Measurements from ENCODE around the gene KRTAP10-9.
"Not testable (repeated sequence)": the region's sequence is repeated elsewhere in the genome, so short reads cannot be mapped to it uniquely, and the experiment has no call there.

KRTAP10-9 gene

GRCh38 chr21:44643741-44644310 lies 16.9 kb downstream of the KRTAP10-9 start:
- no peak overlapping the region for H2AFZ ChIP-seq (ENCODE audit: low read length, unreplicated experiment)
- H3K79me2 ChIP-seq (ENCODE audit: control insufficient read depth, insufficient read depth, low read length, unreplicated experiment) = no peaks in the 10 kb centered on the region
- no peaks in the 10 kb centered on the region for H3K4me1 ChIP-seq (ENCODE audit: control insufficient read depth, insufficient read depth, low read length, unreplicated experiment)
- no peak overlapping the region for H3K4me3 ChIP-seq (ENCODE audit: low read depth, low read length)
- no peaks in the 10 kb centered on the region for H3K36me3 ChIP-seq (ENCODE audit: insufficient read depth, low read length)
- H3K27me3 ChIP-seq (ENCODE audit: insufficient read depth, low read length) = peaks cover 19% of the 10 kb centered on the region
- H3K27ac ChIP-seq (ENCODE audit: low read depth, low read length) = no peak overlapping the region

GRCh38 chr21:44644878-44645277 lies 18.0 kb downstream of the KRTAP10-9 start:
- H3K4me1 ChIP-seq (ENCODE audit: control insufficient read depth, insufficient read depth, low read length, unreplicated experiment) = no peaks in the 10 kb centered on the region
- no peak overlapping the region for H2AFZ ChIP-seq (ENCODE audit: low read length, unreplicated experiment)
- H3K36me3 ChIP-seq (ENCODE audit: insufficient read depth, low read length) = no peaks in the 10 kb centered on the region
- peaks cover 19% of the 10 kb centered on the region for H3K27me3 ChIP-seq (ENCODE audit: insufficient read depth, low read length)
- H3K27ac ChIP-seq (ENCODE audit: low read depth, low read length) = no peak overlapping the region
- H3K4me3 ChIP-seq (ENCODE audit: low read depth, low read length) = no peak overlapping the region
- H3K79me2 ChIP-seq (ENCODE audit: control insufficient read depth, insufficient read depth, low read length, unreplicated experiment) = no peaks in the 10 kb centered on the region

DNA sequence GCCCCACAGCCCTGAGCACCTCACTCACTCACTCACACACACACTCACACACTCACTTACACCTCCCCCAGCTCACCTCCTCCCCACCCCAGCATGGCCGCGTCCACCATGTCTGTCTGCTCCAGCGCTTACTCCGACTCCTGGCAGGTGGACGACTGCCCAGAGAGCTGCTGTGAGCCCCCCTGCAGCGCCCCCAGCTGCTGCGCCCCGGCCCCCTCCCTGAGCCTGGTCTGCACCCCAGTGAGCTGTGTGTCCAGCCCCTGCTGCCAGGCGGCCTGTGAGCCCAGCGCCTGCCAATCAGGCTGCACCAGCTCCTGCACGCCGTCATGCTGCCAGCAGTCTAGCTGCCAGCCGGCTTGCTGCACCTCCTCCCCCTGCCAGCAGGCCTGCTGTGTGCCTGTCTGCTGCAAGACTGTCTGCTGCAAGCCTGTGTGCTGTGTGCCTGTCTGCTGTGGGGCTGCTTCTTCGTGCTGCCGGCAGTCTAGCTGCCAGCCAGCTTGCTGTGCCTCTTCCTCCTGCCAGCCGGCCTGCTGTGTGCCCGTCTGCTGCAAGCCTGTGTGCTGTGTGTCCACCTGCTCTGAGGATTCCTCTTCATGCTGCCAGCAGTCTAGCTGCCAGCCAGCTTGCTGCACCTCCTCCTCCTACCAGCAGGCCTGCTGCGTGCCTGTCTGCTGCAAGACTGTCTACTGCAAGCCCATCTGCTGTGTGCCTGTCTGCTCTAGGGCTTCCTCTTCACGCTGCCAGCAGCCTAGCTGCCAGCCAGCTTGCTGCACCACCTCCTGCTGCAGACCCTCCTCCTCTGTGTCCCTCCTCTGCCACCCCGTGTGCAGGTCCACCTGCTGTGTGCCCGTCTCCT lies 19.7 kb downstream of the KRTAP10-9 start, which contains the start of gene KRTAP10-11:
KRTAP10-11 (plus strand) TSS at position 49 of the 856 bp plus-strand sequence; CDS start at position 94, 45 bp downstream.
- H3K27me3 ChIP-seq (ENCODE audit: insufficient read depth, low read length) = peaks cover 24% of the 10 kb centered on the region
- H3K4me1 ChIP-seq (ENCODE audit: control insufficient read depth, insufficient read depth, low read length, unreplicated experiment); H3K79me2 ChIP-seq (ENCODE audit: control insufficient read depth, insufficient read depth, low read length, unreplicated experiment); H3K27ac ChIP-seq (ENCODE audit: low read depth, low read length); H3K4me3 ChIP-seq (ENCODE audit: low read depth, low read length); H2AFZ ChIP-seq (ENCODE audit: low read length, unreplicated experiment); H3K36me3 ChIP-seq (ENCODE audit: insufficient read depth, low read length): not testable (repeated sequence)

DNA sequence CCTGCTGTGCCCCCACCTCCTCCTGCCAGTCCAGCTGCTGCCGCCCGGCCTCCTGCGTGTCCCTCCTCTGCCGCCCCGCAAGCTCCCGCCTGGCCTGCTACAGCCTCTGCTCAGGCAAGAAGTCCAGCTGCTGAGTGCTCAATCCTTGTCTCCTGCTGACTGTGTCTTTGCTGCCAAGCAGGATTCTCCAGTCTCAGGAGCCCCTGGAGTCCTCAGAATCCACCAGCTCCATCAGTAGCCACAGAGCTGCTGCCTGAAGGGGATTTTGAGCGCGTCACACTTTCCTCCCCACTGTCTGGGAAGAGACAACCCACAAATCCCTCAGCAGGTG lies 20.3 kb downstream of the KRTAP10-9 start:
- Histone ChIP-seq H3K27me3 (ENCODE audit: insufficient read depth, low read length) (peaks cover 24% of the 10 kb centered on the region), H3K4me1 (ENCODE audit: control insufficient read depth, insufficient read depth, low read length, unreplicated experiment) (no peaks in the 10 kb centered on the region), H3K27ac (ENCODE audit: low read depth, low read length) (no peak overlapping the region), H2AFZ (ENCODE audit: low read length, unreplicated experiment) (no peak overlapping the region), H3K4me3 (ENCODE audit: low read depth, low read length) (no peak overlapping the region), H3K79me2 (ENCODE audit: control insufficient read depth, insufficient read depth, low read length, unreplicated experiment) (no peaks in the 10 kb centered on the region), H3K36me3 (ENCODE audit: insufficient read depth, low read length) (no peaks in the 10 kb centered on the region)

DNA sequence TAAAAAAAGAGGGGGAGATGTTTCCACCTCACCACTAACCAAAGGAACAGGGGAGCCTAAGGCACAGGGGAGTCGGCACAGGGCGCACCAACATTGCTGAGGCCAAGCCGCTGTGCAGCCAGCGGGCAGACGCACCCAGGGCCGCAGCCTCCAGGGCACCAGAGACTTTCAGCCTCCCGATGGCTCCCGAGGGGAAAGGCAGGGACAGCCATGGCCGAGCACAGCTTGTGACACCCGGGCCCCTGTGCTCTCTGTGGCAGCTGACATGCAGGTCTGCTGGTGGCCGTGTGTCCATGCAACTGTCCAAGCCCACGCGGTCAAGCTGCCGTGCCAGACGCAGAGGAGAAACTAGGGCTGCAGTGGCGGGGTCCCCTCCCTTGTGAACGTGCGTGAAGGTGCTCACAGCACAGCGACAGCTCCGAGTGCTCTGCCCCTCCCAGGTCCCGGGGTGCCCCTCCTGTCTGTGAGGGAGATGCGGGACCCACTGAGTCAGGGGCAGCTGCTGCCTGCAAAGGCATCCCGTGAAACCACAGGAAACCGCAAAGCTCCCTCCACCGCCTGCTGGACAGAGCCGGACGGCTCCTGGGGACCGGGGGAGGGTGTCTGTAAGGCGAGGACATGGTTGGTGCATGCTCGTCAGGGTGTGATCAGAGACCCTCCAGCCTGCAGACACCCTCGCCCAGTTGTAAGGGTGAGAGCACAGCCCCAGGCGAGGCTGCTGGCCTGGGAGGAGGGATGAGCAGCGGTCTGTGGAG lies 21.8 kb downstream of the KRTAP10-9 start:
- no peak overlapping the region for H2AFZ ChIP-seq (ENCODE audit: low read length, unreplicated experiment)
- peaks cover 28% of the 10 kb centered on the region for H3K27me3 ChIP-seq (ENCODE audit: insufficient read depth, low read length)
- no peak overlapping the region for H3K27ac ChIP-seq (ENCODE audit: low read depth, low read length)
- H3K4me3 ChIP-seq (ENCODE audit: low read depth, low read length) = no peak overlapping the region
- H3K79me2 ChIP-seq (ENCODE audit: control insufficient read depth, insufficient read depth, low read length, unreplicated experiment) = no peaks in the 10 kb centered on the region
- H3K36me3 ChIP-seq (ENCODE audit: insufficient read depth, low read length) = no peaks in the 10 kb centered on the region
- H3K4me1 ChIP-seq (ENCODE audit: control insufficient read depth, insufficient read depth, low read length, unreplicated experiment) = no peaks in the 10 kb centered on the region

DNA sequence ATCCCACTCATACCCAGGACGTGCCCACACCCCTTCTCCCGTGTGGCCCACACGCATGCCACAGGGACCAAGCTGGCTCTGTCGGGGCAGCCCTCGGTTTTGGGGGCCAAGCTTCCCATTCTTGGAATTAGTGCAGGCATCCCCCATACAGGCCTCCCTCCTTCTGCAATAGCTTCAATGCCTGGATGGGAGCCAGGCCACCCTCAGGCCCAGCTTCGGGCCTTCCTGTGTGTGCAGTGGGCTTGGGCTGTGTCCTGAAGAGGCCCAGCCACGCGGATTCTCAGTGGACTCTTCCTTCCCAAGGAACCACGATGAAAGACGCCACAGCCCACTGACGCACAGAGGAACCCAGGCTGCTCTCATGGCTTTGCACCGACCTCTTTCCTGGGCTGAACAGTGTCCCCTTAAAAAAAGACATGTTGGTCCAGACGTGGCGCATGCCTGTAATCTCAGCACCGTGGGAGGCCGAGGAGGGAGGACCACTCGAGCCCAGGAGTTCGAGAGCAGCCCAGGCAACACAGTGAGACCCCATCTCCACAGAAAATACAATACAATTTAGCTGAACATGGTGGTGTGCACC lies 22.7 kb downstream of the KRTAP10-9 start:
- Histone ChIP-seq H3K27ac (ENCODE audit: low read depth, low read length) (no peak overlapping the region), H2AFZ (ENCODE audit: low read length, unreplicated experiment) (no peak overlapping the region), H3K79me2 (ENCODE audit: control insufficient read depth, insufficient read depth, low read length, unreplicated experiment) (no peaks in the 10 kb centered on the region), H3K27me3 (ENCODE audit: insufficient read depth, low read length) (peaks cover 28% of the 10 kb centered on the region), H3K4me1 (ENCODE audit: control insufficient read depth, insufficient read depth, low read length, unreplicated experiment) (no peaks in the 10 kb centered on the region), H3K4me3 (ENCODE audit: low read depth, low read length) (no peak overlapping the region), H3K36me3 (ENCODE audit: insufficient read depth, low read length) (no peaks in the 10 kb centered on the region)

GRCh38 chr21:44650265-44650972 lies 23.5 kb downstream of the KRTAP10-9 start:
- no peaks in the 10 kb centered on the region for H3K79me2 ChIP-seq (ENCODE audit: control insufficient read depth, insufficient read depth, low read length, unreplicated experiment)
- no peak overlapping the region for H3K27ac ChIP-seq (ENCODE audit: low read depth, low read length)
- H3K27me3 ChIP-seq (ENCODE audit: insufficient read depth, low read length) = peaks cover 28% of the 10 kb centered on the region

DNA sequence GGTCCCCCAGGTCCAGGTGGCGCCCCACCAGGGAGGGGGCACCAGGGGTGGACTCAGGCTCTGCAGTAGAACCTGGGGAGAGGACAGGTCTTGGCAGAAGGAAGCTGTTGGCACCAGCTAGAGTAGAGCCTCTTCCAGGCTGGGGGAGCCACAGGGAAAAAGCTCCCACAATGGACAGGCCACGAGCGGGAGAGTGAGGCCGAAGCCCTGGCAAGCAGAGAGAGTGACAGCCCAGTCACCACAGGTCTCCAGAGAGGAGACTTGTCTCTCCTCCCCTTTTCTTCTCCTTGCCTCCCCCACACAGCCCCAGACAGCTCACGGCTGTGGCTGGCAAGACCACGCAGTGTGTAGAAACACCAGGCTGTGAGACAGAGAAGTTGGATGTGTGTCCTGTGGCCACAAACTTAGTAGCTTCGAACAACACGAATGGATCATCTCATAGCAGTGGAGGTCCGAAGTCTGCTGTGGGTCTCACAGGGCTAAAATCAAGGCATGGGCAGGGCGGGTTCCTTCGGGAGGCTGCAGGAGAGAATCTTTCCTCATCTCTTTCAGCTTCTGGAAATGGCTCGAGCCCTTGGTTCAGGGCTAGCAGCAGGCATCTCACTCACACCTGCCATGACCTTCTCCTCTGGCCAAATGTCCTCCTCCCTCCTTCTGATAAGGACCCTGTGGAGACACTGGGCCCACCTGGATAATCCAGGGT lies 24.2 kb downstream of the KRTAP10-9 start:
- Histone ChIP-seq H3K27ac (ENCODE audit: low read depth, low read length) (no peak overlapping the region), H3K27me3 (ENCODE audit: insufficient read depth, low read length) (peaks cover 28% of the 10 kb centered on the region)

More at GRCh38 chr21:44650265-44650972, 23.5 kb downstream of the KRTAP10-9 start:
- H3K4me1 ChIP-seq (ENCODE audit: control insufficient read depth, insufficient read depth, low read length, unreplicated experiment) = no peaks in the 10 kb centered on the region
- H3K36me3 ChIP-seq (ENCODE audit: insufficient read depth, low read length) = no peaks in the 10 kb centered on the region
- no peak overlapping the region for H3K4me3 ChIP-seq (ENCODE audit: low read depth, low read length)
- no peak overlapping the region for H2AFZ ChIP-seq (ENCODE audit: low read length, unreplicated experiment)

DNA sequence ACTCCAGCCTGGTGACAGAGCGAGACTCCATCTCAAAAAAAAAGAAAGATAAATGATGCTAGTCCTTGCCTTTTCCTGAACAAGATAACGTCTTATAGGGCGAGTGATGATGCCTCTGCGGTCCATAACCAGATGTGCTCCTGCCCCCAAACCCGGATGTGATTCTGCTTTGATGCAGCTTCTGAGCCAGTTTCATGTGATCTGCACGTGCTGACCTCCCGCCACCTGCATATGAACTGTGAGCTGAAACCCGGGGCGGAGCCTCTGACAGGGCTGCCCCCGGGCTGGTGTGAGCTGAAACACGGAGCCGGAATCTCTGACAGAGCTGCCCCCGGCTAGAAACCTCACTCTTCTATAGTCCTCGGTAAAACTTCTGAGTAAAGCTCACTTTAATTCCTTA lies 26.2 kb downstream of the KRTAP10-9 start:
- H3K4me3 ChIP-seq (ENCODE audit: low read depth, low read length) = no peak overlapping the region
- H3K27ac ChIP-seq (ENCODE audit: low read depth, low read length) = no peak overlapping the region
- H3K36me3 ChIP-seq (ENCODE audit: insufficient read depth, low read length) = no peaks in the 10 kb centered on the region
- peaks cover 21% of the 10 kb centered on the region for H3K27me3 ChIP-seq (ENCODE audit: insufficient read depth, low read length)
- H3K4me1 ChIP-seq (ENCODE audit: control insufficient read depth, insufficient read depth, low read length, unreplicated experiment) = no peaks in the 10 kb centered on the region
- no peak overlapping the region for H2AFZ ChIP-seq (ENCODE audit: low read length, unreplicated experiment)
- H3K79me2 ChIP-seq (ENCODE audit: control insufficient read depth, insufficient read depth, low read length, unreplicated experiment) = no peaks in the 10 kb centered on the region

More for the DNA sequence above, 24.2 kb downstream of the KRTAP10-9 start:
- Histone ChIP-seq H2AFZ (ENCODE audit: low read length, unreplicated experiment) (no peak overlapping the region), H3K4me1 (ENCODE audit: control insufficient read depth, insufficient read depth, low read length, unreplicated experiment) (no peaks in the 10 kb centered on the region), H3K79me2 (ENCODE audit: control insufficient read depth, insufficient read depth, low read length, unreplicated experiment) (no peaks in the 10 kb centered on the region), H3K36me3 (ENCODE audit: insufficient read depth, low read length) (no peaks in the 10 kb centered on the region), H3K4me3 (ENCODE audit: low read depth, low read length) (no peak overlapping the region)
